Activated CD4-positive, CD25-positive, alpha-beta regulatory T cell (primary cell): ENCODE measurements around the gene RNF144A.
"Not testable (repeated sequence)": the region's sequence is repeated elsewhere in the genome, so short reads cannot be mapped to it uniquely, and the experiment has no call there.

Source experiments
- DNase-seq, 4 experiments: peaks; one replicate each; lab custom pipeline; 2025; lab: John Stamatoyannopoulos, UW

The RNF144A gene

DNA sequence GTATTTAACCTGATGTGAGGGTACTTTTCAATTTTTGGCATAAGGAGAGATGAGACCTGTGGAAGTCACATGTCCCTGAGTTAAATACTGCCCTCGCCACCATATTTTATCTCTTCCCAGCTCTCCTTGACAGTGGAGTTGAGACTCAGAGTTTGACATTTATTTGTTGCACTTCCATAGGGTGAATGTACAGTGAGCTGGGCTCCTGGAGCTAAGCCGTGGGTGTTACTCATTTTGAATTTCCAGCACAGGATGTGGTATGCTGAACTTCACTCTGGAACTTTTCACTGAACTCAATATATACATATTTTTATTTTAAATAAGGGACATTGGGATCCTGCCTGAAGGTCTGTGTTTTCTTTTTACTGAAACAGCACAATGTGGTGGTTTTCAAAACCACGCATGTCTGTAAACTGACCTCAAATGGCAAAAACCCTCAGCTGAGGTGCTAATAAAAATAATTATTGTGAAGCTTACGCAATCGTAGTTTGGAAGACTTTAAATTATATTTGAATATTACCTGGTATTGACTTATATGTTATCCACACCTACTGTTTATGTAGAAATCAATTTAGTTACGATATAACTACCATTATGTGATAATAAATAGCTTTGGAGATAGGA lies 12.1 kb downstream of the RNF144A start:
- DNase-seq, result no peak

DNA sequence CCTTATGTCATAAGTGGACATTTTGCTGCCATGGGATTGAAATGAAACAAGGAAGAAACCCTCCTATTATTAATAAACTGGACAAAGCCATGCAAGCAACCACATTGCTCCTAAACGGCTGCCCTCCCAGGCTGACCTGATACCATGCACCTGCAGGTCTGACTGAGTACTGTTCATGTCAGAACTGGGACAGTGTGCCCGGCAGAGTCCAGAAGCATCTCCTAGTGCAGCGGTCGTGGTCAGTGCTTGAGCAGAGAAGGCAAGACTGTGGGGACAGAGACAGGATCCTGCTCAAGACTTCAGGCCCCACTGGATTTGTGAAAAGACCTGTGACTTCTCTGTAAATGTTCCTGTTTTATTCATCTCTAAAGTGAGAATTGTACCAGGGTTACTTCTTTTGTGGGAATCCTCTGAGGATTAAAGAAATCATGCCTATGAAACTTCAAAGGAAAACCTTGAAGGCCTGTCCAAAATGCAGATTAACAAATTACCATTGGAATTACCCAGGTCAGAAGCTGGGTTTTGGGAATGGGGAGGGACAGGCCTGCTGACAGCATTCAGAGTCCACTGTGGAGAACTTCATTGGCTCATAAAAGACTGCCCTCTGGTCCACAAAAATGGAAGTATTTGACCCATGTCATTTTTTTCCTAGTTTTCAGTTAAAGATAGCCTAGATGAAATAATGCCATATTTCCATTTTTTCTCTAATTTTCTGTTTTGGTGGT lies 13.9 kb downstream of the RNF144A start:
- DNase-seq, result no peak

- no peak for DNase-seq
These were observed 14.5 kb downstream of the RNF144A start for GRCh38 chr2:6931753-6932152.

GRCh38 chr2:6932206-6932605 lies 15.0 kb downstream of the RNF144A start:
- no peak for DNase-seq

GRCh38 chr2:6932828-6933227 lies 15.6 kb downstream of the RNF144A start:
- DNase-seq, result no peak

DNA sequence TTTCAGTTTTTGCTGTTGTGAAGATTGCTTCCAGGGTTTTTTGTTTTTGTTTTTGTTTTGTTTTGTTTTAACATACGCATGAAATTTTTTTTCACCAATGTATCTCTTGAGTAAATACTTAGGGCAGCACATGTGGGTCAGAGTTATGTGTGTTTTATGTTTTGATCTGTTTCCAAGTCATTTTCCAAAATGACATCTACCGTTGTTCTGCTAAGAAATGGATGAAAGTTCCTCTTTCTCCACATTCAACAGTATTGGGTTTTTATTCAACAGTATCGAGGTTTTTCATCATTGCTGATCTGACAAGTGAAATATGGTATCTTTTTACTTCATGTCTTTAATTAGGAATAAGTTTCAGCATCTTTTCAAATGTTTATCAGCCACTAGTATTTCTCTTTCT lies 16.7 kb downstream of the RNF144A start:
- DNase-seq, result no peak

DNA sequence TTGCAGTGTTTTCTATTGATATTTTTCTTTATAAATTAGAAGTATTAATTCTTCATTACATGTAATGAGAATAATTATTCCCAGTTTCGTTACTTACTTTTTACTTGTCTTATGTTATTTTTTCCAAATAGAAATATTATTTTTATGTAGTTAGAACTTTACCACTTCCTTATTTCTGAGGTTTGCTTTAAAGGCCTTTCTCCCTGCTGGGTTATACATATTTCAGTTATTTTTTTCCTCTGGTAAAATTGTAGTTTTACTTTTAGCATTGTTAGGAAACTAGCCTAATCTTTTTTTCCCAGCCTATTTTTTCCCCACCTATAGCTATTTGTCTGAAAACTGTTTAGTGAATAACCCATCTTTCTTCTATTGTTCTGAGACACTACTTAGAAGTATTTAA lies 17.1 kb downstream of the RNF144A start:
- DNase-seq, result no peak

GRCh38 chr2:6934758-6935651 lies 17.8 kb downstream of the RNF144A start:
- DNase-seq, result no peak

GRCh38 chr2:6935652-6936020 lies 18.4 kb downstream of the RNF144A start:
- not testable (repeated sequence) for DNase-seq

- DNase-seq, result no peak
These were observed 19.9 kb downstream of the RNF144A start for GRCh38 chr2:6937157-6937556.

- DNase-seq, result no peak
These were observed 20.4 kb downstream of the RNF144A start for GRCh38 chr2:6937582-6937981.

- DNase-seq, result no peak
These were observed 21.9 kb downstream of the RNF144A start for GRCh38 chr2:6939071-6939470.

DNA sequence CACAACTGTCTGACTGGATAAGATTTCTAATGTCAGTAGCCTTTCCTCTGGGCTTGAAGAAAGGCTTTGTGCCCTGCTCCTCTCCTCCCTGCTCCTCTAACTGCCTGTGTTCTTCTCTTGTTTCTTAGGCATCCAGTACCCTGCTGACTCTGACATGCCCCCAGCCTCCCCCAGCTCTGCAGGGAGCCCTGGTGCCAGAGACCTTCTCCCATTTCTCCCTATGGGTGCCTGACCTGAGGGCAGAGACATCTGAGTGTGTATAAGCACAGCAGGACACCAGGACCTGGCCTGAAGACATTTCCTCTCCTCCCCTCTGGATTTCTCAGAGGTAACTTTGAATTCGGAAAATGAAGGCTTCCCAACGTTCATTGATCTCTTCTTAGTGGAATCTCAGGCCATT lies 23.6 kb downstream of the RNF144A start:
- no peak for DNase-seq

- DNase-seq, result no peak
These were observed 24.3 kb downstream of the RNF144A start for GRCh38 chr2:6941299-6942046.

DNA sequence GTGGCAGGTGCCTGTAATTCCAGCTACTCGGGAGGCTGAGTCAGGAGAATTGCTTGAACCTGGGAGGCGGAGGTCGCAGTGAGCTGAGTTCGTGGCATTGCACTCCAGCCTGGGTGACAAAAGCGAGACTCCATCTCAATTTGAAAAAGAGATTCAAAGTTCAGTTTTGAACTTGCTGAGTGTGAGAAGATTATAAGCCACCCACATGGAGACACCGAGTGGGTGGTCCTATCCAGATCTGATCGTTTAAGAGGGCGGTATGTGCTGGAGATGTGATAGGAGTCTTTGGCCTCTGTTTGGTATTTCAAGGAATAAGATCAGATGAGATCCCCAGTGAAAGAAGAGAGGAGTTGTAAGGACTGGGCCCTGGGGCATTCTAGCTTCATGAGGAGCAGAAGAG lies 25.6 kb downstream of the RNF144A start:
- DNase-seq, result no peak

- DNase-seq, result no peak
These were observed 26.3 kb downstream of the RNF144A start for GRCh38 chr2:6943523-6943922.

GRCh38 chr2:6943971-6944370 lies 26.8 kb downstream of the RNF144A start:
- no peak for DNase-seq

DNA sequence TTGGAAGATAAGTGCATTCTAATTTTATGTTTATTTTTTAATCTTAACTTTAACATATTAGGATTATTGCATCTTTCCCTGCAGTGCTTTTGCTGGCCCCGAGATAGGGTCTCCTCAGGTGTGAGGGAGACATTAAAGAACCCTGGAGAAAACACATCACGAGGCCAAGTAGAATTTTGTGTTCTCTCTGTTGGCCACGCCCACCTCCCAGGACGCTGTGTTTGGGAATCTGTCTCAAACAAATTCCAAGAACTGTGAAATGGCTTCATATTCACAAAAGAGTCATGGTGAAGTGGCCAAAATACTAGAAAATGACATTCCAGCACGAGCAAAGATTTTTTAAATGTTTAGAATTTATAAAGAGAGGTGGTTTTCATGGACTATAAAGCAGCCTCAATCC lies 27.3 kb downstream of the RNF144A start:
- no peak for DNase-seq

DNA sequence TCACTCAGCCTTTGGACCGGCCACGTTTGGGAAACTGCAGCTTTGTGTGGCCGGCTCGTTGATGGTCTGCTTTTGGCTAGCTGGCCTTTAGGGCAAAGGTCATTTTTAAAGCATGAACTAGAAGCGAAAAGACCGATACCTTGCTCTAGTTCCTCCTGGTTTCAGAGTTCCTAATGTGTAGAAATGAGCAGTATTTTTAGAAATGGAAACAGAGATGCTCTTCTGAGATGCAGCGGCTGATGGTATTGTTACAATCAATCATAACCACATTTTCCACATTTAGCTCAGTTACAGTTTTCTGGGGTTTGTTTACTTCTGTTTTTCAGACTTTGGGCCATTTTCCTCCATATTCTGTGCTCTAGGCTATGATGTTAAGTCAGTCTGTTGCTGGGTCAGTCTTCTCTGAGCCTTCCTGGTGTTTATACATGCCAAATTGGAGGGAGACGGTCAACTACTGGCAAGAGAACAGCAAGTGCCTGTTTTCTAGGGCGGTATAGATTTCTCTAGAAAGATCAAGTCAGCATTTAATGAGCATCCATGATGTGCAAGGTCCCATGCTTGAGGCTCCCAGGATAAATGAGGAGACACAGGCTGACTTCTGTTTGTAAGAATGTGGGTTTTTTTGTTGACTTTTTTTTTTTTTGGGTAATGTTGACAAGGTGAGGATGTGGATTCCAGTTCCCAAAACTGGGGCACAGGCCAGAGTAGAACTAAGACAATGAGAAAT lies 28.0 kb downstream of the RNF144A start:
- DNase-seq, result no peak

GRCh38 chr2:6945821-6946220 lies 28.6 kb downstream of the RNF144A start:
- no peak for DNase-seq

DNA sequence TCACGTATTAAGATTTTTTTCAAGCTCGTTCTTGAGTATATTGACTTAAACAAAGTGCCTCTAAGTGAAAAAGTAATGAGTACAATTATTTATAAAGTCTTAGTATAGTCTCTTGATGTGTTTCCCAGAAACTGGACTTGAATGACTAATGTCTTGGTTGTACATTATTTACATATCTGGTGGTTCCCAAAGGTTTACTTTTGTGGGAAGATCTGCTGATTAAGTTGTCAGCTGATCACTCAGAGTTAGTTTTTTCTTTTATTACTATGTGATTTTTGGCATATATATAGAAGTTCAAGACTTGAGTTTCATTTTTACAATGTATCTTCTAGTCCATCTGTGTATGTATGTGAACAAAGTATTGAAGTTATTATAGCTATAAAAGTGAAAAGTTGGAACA lies 29.5 kb downstream of the RNF144A start:
- no peak for DNase-seq
